GM21619 (cell line): ENCODE data around the gene SARS1.

Source experiments
- ATAC-seq: cut with Tn5 transposase; IDR thresholded peaks from one replicate; pipeline ENCODE4 v1.9.1; 2021; ENCODE audit not compliant: unreplicated experiment

Gene SARS1

GRCh38 chr1:109249654-109250401 lies 36.1 kb downstream of the SARS1 start:
- ATAC-seq, result peak; percentile 30

GRCh38 chr1:109250454-109251276 lies 36.9 kb downstream of the SARS1 start:
- no peak for ATAC-seq

DNA sequence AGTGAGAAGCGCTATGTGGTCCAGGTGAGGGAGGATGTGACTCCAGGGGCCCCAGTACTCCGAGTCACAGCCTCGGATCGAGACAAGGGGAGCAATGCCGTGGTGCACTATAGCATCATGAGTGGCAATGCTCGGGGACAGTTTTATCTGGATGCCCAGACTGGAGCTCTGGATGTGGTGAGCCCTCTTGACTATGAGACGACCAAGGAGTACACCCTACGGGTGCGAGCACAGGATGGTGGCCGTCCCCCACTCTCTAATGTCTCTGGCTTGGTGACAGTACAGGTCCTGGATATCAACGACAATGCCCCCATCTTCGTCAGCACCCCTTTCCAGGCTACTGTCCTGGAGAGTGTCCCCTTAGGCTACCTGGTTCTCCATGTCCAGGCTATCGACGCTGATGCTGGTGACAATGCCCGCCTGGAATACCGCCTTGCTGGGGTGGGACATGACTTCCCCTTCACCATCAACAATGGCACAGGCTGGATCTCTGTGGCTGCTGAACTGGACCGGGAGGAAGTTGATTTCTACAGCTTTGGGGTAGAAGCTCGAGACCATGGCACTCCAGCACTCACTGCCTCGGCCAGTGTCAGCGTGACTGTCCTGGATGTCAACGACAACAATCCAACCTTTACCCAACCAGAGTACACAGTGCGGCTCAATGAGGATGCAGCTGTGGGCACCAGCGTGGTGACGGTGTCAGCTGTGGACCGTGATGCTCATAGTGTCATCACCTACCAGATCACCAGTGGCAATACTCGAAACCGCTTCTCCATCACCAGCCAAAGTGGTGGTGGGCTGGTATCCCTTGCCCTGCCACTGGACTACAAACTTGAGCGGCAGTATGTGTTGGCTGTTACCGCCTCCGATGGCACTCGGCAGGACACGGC lies 37.8 kb downstream of the SARS1 start:
- no peak for ATAC-seq

- no peak for ATAC-seq
These were observed 38.6 kb downstream of the SARS1 start for GRCh38 chr1:109252167-109252892.

GRCh38 chr1:109252893-109253802 lies 39.4 kb downstream of the SARS1 start:
- ATAC-seq, result no peak

- ATAC-seq, result no peak
These were observed 40.3 kb downstream of the SARS1 start for GRCh38 chr1:109253803-109254620.

GRCh38 chr1:109254621-109255096 lies 40.9 kb downstream of the SARS1 start:
- no peak for ATAC-seq

DNA sequence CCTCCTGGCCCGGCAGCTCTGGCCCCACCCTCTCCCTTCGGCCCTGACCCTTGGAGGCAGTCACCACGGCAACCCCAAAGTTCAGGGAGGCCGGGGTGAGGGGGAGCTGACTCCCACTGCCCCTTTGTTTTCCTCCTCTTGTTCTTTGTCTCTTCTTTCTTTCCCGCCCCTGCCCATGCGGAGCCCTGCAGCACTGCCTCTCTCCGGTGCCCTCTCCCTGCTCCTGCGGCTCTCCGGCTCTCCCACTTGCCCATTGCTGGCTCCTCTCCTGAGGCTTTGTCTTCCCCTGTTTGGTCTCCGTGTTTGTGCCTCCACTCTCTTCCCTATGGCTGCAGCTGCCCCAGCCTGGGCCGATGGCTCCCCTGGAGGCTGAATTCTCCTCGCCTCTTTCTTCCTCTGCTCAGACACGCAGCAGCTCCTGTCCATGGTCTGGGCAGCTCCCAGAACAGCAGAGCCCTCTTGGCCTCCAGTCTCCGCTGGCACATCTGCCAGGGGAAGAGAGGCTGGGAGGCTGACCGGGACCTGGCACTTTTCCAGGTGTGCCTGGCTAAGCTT lies 41.5 kb downstream of the SARS1 start:
- ATAC-seq, result no peak

DNA sequence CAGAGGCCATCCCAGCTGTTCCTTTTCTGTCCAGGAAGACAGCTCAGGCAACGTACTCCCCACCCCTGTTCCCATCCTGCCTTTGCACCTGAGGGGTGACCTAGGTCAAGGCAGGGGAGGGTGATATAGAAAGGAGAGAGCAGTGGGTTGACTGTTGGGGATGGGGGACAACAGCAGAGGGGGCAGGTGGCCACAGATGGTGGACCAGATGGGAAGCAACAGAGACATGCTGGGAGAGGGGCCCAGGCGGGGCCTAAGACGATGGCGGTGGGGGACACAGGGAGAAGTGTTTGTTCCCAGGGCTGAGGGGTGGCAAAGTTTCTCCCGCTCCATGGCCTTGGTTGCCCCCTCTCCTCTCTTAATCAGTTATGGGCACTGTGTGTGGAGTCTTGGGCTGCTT lies 42.0 kb downstream of the SARS1 start:
- no peak for ATAC-seq

- ATAC-seq, result no peak
These were observed 42.4 kb downstream of the SARS1 start for GRCh38 chr1:109256085-109256484.

DNA sequence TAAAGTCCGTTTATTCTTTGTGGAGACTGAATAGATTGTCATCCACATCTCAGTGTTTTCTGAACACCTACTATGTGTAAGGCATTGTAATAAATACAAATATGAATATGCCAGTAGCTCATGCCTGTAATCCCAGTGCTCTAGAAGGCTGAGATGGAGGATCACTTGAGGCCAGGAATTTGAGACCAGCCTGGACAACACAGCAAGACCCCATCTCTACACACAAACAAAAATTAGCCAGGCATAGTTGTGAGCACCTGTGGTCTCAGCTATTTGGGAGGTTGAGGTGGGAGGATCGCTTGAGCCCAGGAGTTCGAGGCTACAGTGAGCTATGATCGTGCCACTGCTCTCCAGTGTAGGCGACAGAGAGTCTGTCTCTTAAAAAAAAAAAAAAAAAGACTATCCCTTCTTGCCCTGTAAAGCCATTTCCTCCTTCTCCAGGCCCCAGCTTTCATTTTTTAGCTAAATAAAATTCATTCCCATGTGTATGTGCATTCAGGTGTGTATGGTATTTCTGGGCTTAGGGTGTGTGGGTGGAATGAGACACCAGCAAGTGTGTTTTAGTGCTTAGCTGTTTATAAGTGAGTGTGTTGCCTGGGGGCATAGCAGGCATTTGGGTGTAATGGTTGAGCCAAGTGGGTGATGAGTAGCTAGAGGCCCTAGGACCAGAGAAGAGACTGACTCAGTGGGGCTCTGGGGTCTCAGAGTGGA lies 43.4 kb downstream of the SARS1 start:
- ATAC-seq, result no peak

GRCh38 chr1:109257682-109258421 lies 44.1 kb downstream of the SARS1 start:
- no peak for ATAC-seq

DNA sequence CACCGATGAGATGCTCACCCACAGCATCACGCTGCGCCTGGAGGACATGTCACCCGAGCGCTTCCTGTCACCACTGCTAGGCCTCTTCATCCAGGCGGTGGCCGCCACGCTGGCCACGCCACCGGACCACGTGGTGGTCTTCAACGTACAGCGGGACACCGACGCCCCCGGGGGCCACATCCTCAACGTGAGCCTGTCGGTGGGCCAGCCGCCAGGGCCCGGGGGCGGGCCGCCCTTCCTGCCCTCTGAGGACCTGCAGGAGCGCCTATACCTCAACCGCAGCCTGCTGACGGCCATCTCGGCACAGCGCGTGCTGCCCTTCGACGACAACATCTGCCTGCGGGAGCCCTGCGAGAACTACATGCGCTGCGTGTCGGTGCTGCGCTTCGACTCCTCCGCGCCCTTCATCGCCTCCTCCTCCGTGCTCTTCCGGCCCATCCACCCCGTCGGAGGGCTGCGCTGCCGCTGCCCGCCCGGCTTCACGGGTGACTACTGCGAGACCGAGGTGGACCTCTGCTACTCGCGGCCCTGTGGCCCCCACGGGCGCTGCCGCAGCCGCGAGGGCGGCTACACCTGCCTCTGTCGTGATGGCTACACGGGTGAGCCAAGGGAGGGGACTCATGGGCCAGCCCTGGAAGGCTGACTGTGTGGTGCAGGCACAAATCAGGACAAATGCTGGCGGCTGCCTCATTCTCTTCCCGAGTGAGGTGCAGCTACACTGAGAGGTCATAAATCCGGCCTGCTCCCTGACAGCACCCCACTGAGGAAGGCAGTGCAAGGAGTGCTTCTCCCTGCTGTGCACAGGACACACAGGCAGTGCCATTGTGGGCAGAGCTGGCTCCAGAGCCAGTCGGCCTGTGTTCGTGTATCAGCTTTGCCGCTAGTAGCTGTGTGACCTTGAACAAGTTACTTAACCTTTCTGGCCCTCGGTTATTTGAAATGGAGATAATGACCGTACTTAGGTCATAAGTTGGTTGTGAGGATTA lies 45.1 kb downstream of the SARS1 start:
- ATAC-seq, result no peak

- no peak for ATAC-seq
These were observed 46.2 kb downstream of the SARS1 start for GRCh38 chr1:109259674-109260557.

- no peak for ATAC-seq
These were observed 47.3 kb downstream of the SARS1 start for GRCh38 chr1:109261006-109261405.
